Stimulated activated naive CD8-positive, alpha-beta T cell treated with anti-CD3 and anti-CD28 coated beads, Interleukin-15, Interleukin-2, amounts not matched to agents 100 ng/mL and 50 ng/mL, for 24 hours (primary cell): ENCODE measurements around the gene APEH.

ENCODE experiments used
- H3K27ac Mint-ChIP-seq: one replicate; pipeline ENCODE4 v1.8.0; 2021; ENCODE audit warnings: mild to moderate bottlenecking, mixed read lengths
- H3K27me3 Mint-ChIP-seq: one replicate; pipeline ENCODE4 v1.8.0; 2021; ENCODE audit warnings: mixed read lengths
- H3K36me3 Mint-ChIP-seq: one replicate; pipeline ENCODE4 v1.8.0; 2021; ENCODE audit warnings: low read depth, mixed read lengths
- H3K4me1 Mint-ChIP-seq: one replicate; pipeline ENCODE4 v1.8.0; 2021; ENCODE audit warnings: low read depth, mixed read lengths
- H3K4me3 Mint-ChIP-seq: one replicate; pipeline ENCODE4 v1.8.0; 2021; ENCODE audit warnings: mild to moderate bottlenecking, mixed read lengths
- H3K9me3 Mint-ChIP-seq: one replicate; pipeline ENCODE4 v1.8.0; 2021; ENCODE audit warnings: mixed read lengths

The APEH gene

GRCh38 chr3:49673715-49674496, at the start of gene APEH:
Gene APEH (plus strand): TSS chr3:49674351. CDS start chr3:49674402, 51 bp downstream.
- H3K9me3 Mint-ChIP-seq = no peaks in the 10 kb centered on the region
- peak within 1 kb of the TSS; percentile 98 for H3K27ac Mint-ChIP-seq
- H3K27me3 Mint-ChIP-seq = no peaks in the 10 kb centered on the region
- peaks cover 26% of the 10 kb centered on the region for H3K36me3 Mint-ChIP-seq
- H3K4me3 Mint-ChIP-seq = peak within 1 kb of the TSS; percentile 93
- peaks cover 33% of the 10 kb centered on the region for H3K4me1 Mint-ChIP-seq

- H3K36me3 Mint-ChIP-seq = no peaks in the 10 kb centered on the region
- H3K27me3 Mint-ChIP-seq = no peaks in the 10 kb centered on the region
- H3K9me3 Mint-ChIP-seq = no peaks in the 10 kb centered on the region
- H3K27ac Mint-ChIP-seq = no peak overlapping the region
- no peak overlapping the region for H3K4me3 Mint-ChIP-seq
- peaks cover 8% of the 10 kb centered on the region for H3K4me1 Mint-ChIP-seq
These were observed 49.1 kb upstream of the APEH start for GRCh38 chr3:49625071-49625470.

GRCh38 chr3:49626101-49626581, 48.0 kb upstream of the APEH start:
- no peaks in the 10 kb centered on the region for H3K36me3 Mint-ChIP-seq
- no peak overlapping the region for H3K4me3 Mint-ChIP-seq
- no peak overlapping the region for H3K27ac Mint-ChIP-seq
- H3K27me3 Mint-ChIP-seq = peaks cover 3% of the 10 kb centered on the region
- H3K9me3 Mint-ChIP-seq = no peaks in the 10 kb centered on the region
- peaks cover 8% of the 10 kb centered on the region for H3K4me1 Mint-ChIP-seq

- H3K36me3 Mint-ChIP-seq = no peaks in the 10 kb centered on the region
- H3K27me3 Mint-ChIP-seq = peaks cover 8% of the 10 kb centered on the region
- H3K9me3 Mint-ChIP-seq = no peaks in the 10 kb centered on the region
- H3K4me1 Mint-ChIP-seq = peaks cover 8% of the 10 kb centered on the region
- H3K27ac Mint-ChIP-seq = no peak overlapping the region
- no peak overlapping the region for H3K4me3 Mint-ChIP-seq
These were observed 47.4 kb upstream of the APEH start for GRCh38 chr3:49626796-49627195.

GRCh38 chr3:49627634-49628033, 46.5 kb upstream of the APEH start:
- H3K4me1 Mint-ChIP-seq = peaks cover 8% of the 10 kb centered on the region
- no peak overlapping the region for H3K4me3 Mint-ChIP-seq
- no peak overlapping the region for H3K27ac Mint-ChIP-seq
- peaks cover 8% of the 10 kb centered on the region for H3K27me3 Mint-ChIP-seq
- no peaks in the 10 kb centered on the region for H3K9me3 Mint-ChIP-seq
- no peaks in the 10 kb centered on the region for H3K36me3 Mint-ChIP-seq

GRCh38 chr3:49628249-49628648, 45.9 kb upstream of the APEH start:
- peaks cover 8% of the 10 kb centered on the region for H3K4me1 Mint-ChIP-seq
- H3K27me3 Mint-ChIP-seq = peaks cover 8% of the 10 kb centered on the region
- no peak overlapping the region for H3K4me3 Mint-ChIP-seq
- H3K36me3 Mint-ChIP-seq = no peaks in the 10 kb centered on the region
- no peak overlapping the region for H3K27ac Mint-ChIP-seq
- H3K9me3 Mint-ChIP-seq = no peaks in the 10 kb centered on the region

- H3K27ac Mint-ChIP-seq = no peak overlapping the region
- H3K27me3 Mint-ChIP-seq = peaks cover 8% of the 10 kb centered on the region
- H3K4me3 Mint-ChIP-seq = no peak overlapping the region
- H3K9me3 Mint-ChIP-seq = no peaks in the 10 kb centered on the region
- H3K4me1 Mint-ChIP-seq = peaks cover 8% of the 10 kb centered on the region
- no peaks in the 10 kb centered on the region for H3K36me3 Mint-ChIP-seq
These were observed 44.7 kb upstream of the APEH start for GRCh38 chr3:49629451-49629850.

GRCh38 chr3:49629866-49630265, 44.3 kb upstream of the APEH start:
- Mint-ChIP-seq H3K4me1 (peaks cover 8% of the 10 kb centered on the region), H3K27me3 (peaks cover 8% of the 10 kb centered on the region), H3K27ac (no peak overlapping the region), H3K36me3 (no peaks in the 10 kb centered on the region), H3K9me3 (no peaks in the 10 kb centered on the region), H3K4me3 (no peak overlapping the region)

- no peak overlapping the region for H3K27ac Mint-ChIP-seq
- H3K27me3 Mint-ChIP-seq = peaks cover 8% of the 10 kb centered on the region
- no peaks in the 10 kb centered on the region for H3K36me3 Mint-ChIP-seq
- no peaks in the 10 kb centered on the region for H3K9me3 Mint-ChIP-seq
- no peak overlapping the region for H3K4me3 Mint-ChIP-seq
- H3K4me1 Mint-ChIP-seq = peaks cover 8% of the 10 kb centered on the region
These were observed 43.4 kb upstream of the APEH start for GRCh38 chr3:49630784-49631183.

- Mint-ChIP-seq H3K4me1 (no peaks in the 10 kb centered on the region), H3K4me3 (no peak overlapping the region), H3K27me3 (peaks cover 8% of the 10 kb centered on the region), H3K36me3 (no peaks in the 10 kb centered on the region), H3K27ac (no peak overlapping the region), H3K9me3 (no peaks in the 10 kb centered on the region)
These were observed 39.4 kb upstream of the APEH start for GRCh38 chr3:49634736-49635135.

GRCh38 chr3:49636883-49637609, 37.1 kb upstream of the APEH start:
- H3K4me1 Mint-ChIP-seq = no peaks in the 10 kb centered on the region
- no peaks in the 10 kb centered on the region for H3K27me3 Mint-ChIP-seq

GRCh38 chr3:49638445-49638844, 35.7 kb upstream of the APEH start:
- Mint-ChIP-seq H3K4me1 (no peaks in the 10 kb centered on the region), H3K27ac (no peak overlapping the region), H3K27me3 (no peaks in the 10 kb centered on the region), H3K9me3 (no peaks in the 10 kb centered on the region), H3K4me3 (no peak overlapping the region), H3K36me3 (no peaks in the 10 kb centered on the region)

More at GRCh38 chr3:49636883-49637609, 37.1 kb upstream of the APEH start:
- no peak overlapping the region for H3K4me3 Mint-ChIP-seq
- H3K36me3 Mint-ChIP-seq = no peaks in the 10 kb centered on the region
- no peaks in the 10 kb centered on the region for H3K9me3 Mint-ChIP-seq
- H3K27ac Mint-ChIP-seq = no peak overlapping the region

GRCh38 chr3:49639551-49639950, 34.6 kb upstream of the APEH start:
- no peak overlapping the region for H3K4me3 Mint-ChIP-seq
- H3K36me3 Mint-ChIP-seq = no peaks in the 10 kb centered on the region
- H3K4me1 Mint-ChIP-seq = no peaks in the 10 kb centered on the region
- H3K27me3 Mint-ChIP-seq = no peaks in the 10 kb centered on the region
- H3K9me3 Mint-ChIP-seq = no peaks in the 10 kb centered on the region
- no peak overlapping the region for H3K27ac Mint-ChIP-seq

- Mint-ChIP-seq H3K4me3 (no peak overlapping the region), H3K9me3 (no peaks in the 10 kb centered on the region), H3K4me1 (no peaks in the 10 kb centered on the region), H3K27me3 (no peaks in the 10 kb centered on the region), H3K27ac (no peak overlapping the region), H3K36me3 (no peaks in the 10 kb centered on the region)
These were observed 32.9 kb upstream of the APEH start for GRCh38 chr3:49641292-49641691.

GRCh38 chr3:49641921-49642707, 32.0 kb upstream of the APEH start:
- H3K27me3 Mint-ChIP-seq = no peaks in the 10 kb centered on the region
- no peak overlapping the region for H3K4me3 Mint-ChIP-seq
- H3K27ac Mint-ChIP-seq = no peak overlapping the region
- H3K4me1 Mint-ChIP-seq = no peaks in the 10 kb centered on the region
- no peaks in the 10 kb centered on the region for H3K9me3 Mint-ChIP-seq
- no peaks in the 10 kb centered on the region for H3K36me3 Mint-ChIP-seq
